Measurements from ENCODE around the gene CORO2A. TPM values are rescaled to one million over a fixed set of nuclear protein-coding genes. Genes with fewer than 3 reads are reported as not detected.

CORO2A gene
- total RNA-seq, 1 experiment from 2014 or later = 1.7 TPM

DNA sequence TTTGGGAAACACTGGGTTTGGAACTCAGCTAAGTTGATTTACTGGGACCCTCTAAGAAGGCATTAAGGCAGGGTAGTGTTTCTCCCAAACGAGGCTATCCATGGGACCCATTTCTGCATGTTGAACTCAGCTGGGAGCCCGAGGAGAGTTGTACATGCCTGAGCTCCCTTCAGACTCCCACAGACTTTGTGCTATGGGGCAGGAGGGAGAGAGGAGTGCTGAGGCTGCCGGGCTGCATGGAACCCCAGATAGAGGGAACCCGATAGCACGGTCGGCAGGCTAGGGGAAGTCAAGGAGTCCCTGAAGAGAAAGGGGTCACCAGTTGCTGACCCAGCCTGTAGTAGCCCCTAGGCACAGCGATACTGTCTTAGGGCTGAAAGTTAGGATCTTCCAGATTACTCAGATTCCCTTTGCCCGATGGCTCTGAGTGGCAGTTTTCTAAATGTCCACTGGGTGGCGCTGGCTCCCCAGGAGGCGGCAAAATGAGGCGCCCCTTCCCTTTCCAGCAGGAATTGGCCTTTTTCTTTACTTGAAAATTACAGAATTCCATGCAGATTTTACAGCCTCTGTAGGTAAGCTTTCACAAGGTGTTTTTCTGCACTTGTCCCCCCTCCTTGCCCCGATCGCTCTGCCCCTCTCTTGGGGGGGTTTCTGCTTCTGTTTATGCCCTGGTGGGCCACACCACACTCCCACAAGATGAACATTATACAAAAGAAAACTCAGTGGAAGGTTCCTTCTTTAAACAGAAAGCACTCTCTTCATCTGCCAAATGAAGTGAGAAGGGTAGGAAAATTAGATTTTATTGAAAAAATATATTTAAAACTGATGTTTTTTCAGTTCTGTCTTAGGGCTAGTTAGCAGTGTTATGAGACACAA is 118.1 kb downstream of the CORO2A start:
- Histone ChIP-seq H4K20me1 (ENCODE audit: insufficient read depth, low read depth, low read length) (no peaks in the 10 kb centered on the region), H2AFZ (ENCODE audit: low read length) (no peak overlapping the region), H3K4me3 (ENCODE audit: low read length) (no peak overlapping the region), H3K9me3 (ENCODE audit: low read length) (no peaks in the 10 kb centered on the region), H3K27me3 (ENCODE audit: low read length) (no peaks in the 10 kb centered on the region), H3K36me3 (ENCODE audit: insufficient read depth, low read length) (peaks cover 23% of the 10 kb centered on the region; the same call in 1 of the 2 replicates), H3K27ac (ENCODE audit: low read length) (peak overlapping the region; percentile 49), H3K9me2 (replicated peaks; ENCODE audit: insufficient read depth, low read length) (no peaks in the 10 kb centered on the region), H3K9ac (ENCODE audit: low read length) (no peak overlapping the region), H3K4me2 (ENCODE audit: low read depth, low read length, poor library complexity, severe bottlenecking) (no peak overlapping the region), H3K4me1 (ENCODE audit: low read length) (peaks cover 3% of the 10 kb centered on the region), H3K79me2 (ENCODE audit: low read length) (peaks cover 48% of the 10 kb centered on the region)
- peak; percentile 84 for DNase-seq

DNA sequence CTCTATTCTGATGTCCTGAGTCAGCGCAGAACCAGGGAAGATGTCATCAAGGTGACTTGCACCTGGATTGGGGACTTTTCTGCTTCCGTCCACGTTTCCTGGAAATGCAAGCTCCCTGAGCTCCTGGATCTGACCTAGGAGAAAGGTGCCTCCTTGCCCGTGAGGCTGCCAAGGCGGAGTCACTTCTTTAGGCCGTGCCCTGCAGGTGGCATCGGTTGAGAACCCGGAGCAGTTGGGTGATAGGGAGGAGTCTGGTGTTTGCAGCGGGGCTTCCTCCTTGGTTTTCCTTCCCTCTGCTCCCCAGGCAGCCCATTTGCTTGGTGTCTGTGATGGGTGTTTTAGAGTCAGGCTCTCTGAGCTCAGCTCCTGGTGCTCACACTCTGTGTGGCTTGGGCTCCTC is 120.7 kb downstream of the CORO2A start:
- Histone ChIP-seq H3K36me3 (ENCODE audit: insufficient read depth, low read length) (peaks cover 26% of the 10 kb centered on the region; the same call in 1 of the 2 replicates), H3K79me2 (ENCODE audit: low read length) (peaks cover 53% of the 10 kb centered on the region), H3K4me2 (ENCODE audit: low read depth, low read length, poor library complexity, severe bottlenecking) (no peak overlapping the region), H2AFZ (ENCODE audit: low read length) (no peak overlapping the region), H3K9me3 (ENCODE audit: low read length) (no peaks in the 10 kb centered on the region), H3K9ac (ENCODE audit: low read length) (no peak overlapping the region), H3K4me1 (ENCODE audit: low read length) (peaks cover 7% of the 10 kb centered on the region), H3K27ac (ENCODE audit: low read length) (no peak overlapping the region), H3K4me3 (ENCODE audit: low read length) (no peak overlapping the region), H4K20me1 (ENCODE audit: insufficient read depth, low read depth, low read length) (no peaks in the 10 kb centered on the region), H3K9me2 (replicated peaks; ENCODE audit: insufficient read depth, low read length) (no peaks in the 10 kb centered on the region), H3K27me3 (ENCODE audit: low read length) (no peaks in the 10 kb centered on the region)
- no peak for DNase-seq

Small RNA genes lying within 50 kb of the gene (small RNA-seq; reads per million reads assigned to genes)
- gene MIR6854 (not detected), gene RF00017 (not detected)

Other genes starting within 250 kb of the CORO2A start
- 29.1 and 76.3 TPM in 2 replicates for gene ANP32B, start 209.3 kb downstream of the CORO2A start, total RNA-seq (2014; rRNA removed; shearing (Covaris generic); ENCODE audit: low replicate concordance)
- 77.9 and 135 TPM in 2 replicates for gene NANS, start 135.9 kb downstream of the CORO2A start, total RNA-seq (2014; rRNA removed; shearing (Covaris generic); ENCODE audit: low replicate concordance)
- 17.5 and 18.3 TPM in 2 replicates for gene TRIM14, start 73.4 kb downstream of the CORO2A start, total RNA-seq (2014; rRNA removed; shearing (Covaris generic); ENCODE audit: low replicate concordance)
- gene TBC1D2, start 63.0 kb upstream of the CORO2A start, total RNA-seq (2014; rRNA removed; shearing (Covaris generic); ENCODE audit: low replicate concordance) = 0.97 and 5.2 TPM in 2 replicates

Data from Karpas-422 (cell line).